HUES6 (cell line): Measurements from ENCODE around the gene LIX1.

Experiments used
- H3K27ac ChIP-seq: 2 replicates; pipeline ENCODE4 v1.7.0; 2013; ENCODE audit warnings: low read depth, mild to moderate bottlenecking, low read length, inconsistent platforms
- H3K27me3 ChIP-seq: 2 replicates; pipeline ENCODE4 v1.6.1; 2013; ENCODE audit warnings: low read length; ENCODE audit not compliant: control insufficient read depth, insufficient read depth
- H3K36me3 ChIP-seq: 2 replicates; pipeline ENCODE4 v1.6.1; 2013; ENCODE audit warnings: low read length; ENCODE audit not compliant: control insufficient read depth, insufficient read depth
- H3K4me1 ChIP-seq: 2 replicates; pipeline ENCODE4 v1.6.1; 2013; ENCODE audit warnings: low read length; ENCODE audit not compliant: control insufficient read depth, insufficient read depth
- H3K4me3 ChIP-seq: 2 replicates; pipeline ENCODE4 v1.5.1; 2013; ENCODE audit warnings: low read depth, low read length
- H3K9ac ChIP-seq: one replicate; pipeline ENCODE4 v1.6.1; 2013; ENCODE audit warnings: mild to moderate bottlenecking, low read length
- H3K9me3 ChIP-seq: 2 replicates; pipeline ENCODE4 v1.6.1; 2013; ENCODE audit warnings: low read depth, low read length; ENCODE audit not compliant: control insufficient read depth, insufficient read depth

The LIX1 gene

GRCh38 chr5:97167435-97167834 lies 25.0 kb upstream of the LIX1 start:
- H3K4me1 ChIP-seq: no peaks in the 10 kb centered on the region
- no peak overlapping the region for H3K27ac ChIP-seq
- no peaks in the 10 kb centered on the region for H3K9me3 ChIP-seq
- no peaks in the 10 kb centered on the region for H3K27me3 ChIP-seq
- H3K4me3 ChIP-seq: no peak overlapping the region
- H3K36me3 ChIP-seq: peaks cover 94% of the 10 kb centered on the region
- H3K9ac ChIP-seq: no peak overlapping the region

GRCh38 chr5:97165726-97166125 lies 23.3 kb upstream of the LIX1 start:
- Histone ChIP-seq H3K4me1 (no peaks in the 10 kb centered on the region), H3K27me3 (no peaks in the 10 kb centered on the region), H3K4me3 (no peak overlapping the region), H3K9me3 (no peaks in the 10 kb centered on the region), H3K36me3 (peaks cover 84% of the 10 kb centered on the region), H3K27ac (no peak overlapping the region), H3K9ac (no peak overlapping the region)

DNA sequence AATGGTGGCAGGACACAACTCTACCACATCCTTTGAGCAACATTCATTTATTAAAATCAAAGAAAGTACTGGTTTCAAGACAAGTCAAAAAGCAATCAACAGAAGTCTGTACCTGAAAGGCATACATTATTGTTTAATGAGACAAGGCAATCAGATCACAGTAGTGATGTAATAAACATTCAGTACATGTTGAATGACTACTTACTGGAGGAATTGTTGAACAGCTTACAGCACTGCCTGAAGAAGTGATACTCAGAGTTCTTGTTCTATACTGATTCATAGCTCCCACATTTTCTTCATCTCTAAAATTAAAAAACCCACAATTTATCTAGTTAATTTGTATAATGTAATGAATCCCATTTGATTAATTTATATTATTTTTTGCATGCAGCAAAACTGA lies 22.4 kb upstream of the LIX1 start:
- H3K36me3 ChIP-seq: peaks cover 78% of the 10 kb centered on the region
- no peaks in the 10 kb centered on the region for H3K4me1 ChIP-seq
- no peaks in the 10 kb centered on the region for H3K9me3 ChIP-seq
- H3K4me3 ChIP-seq: no peak overlapping the region
- H3K9ac ChIP-seq: no peak overlapping the region
- no peak overlapping the region for H3K27ac ChIP-seq
- H3K27me3 ChIP-seq: no peaks in the 10 kb centered on the region

DNA sequence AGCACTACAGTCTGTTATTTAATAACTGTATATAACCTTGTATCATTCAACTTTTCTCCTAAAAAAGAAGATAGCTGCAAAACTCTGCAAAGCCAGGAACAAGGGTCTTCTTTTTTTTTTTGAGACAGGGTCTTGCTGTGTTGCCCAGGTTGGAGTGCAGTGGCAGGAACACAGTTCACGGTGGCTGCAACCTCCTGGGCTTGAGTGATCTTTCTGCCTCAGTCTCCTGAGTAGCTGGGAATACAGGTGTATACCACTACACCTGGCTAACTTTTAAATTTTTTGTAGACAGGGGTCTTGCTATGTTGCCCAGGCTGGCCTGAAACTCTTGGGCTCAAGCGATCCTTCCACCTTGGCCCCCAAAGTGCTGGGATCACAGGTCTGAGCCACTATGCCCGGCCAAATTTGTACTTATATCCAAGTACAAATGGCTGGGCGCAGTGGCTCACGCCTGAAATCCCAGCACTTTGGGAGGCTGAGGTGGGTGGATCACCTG lies 21.4 kb upstream of the LIX1 start:
- H3K36me3 ChIP-seq: peaks cover 75% of the 10 kb centered on the region
- no peak overlapping the region for H3K4me3 ChIP-seq
- no peak overlapping the region for H3K9ac ChIP-seq
- no peaks in the 10 kb centered on the region for H3K9me3 ChIP-seq
- no peaks in the 10 kb centered on the region for H3K27me3 ChIP-seq
- H3K27ac ChIP-seq: no peak overlapping the region
- H3K4me1 ChIP-seq: no peaks in the 10 kb centered on the region

DNA sequence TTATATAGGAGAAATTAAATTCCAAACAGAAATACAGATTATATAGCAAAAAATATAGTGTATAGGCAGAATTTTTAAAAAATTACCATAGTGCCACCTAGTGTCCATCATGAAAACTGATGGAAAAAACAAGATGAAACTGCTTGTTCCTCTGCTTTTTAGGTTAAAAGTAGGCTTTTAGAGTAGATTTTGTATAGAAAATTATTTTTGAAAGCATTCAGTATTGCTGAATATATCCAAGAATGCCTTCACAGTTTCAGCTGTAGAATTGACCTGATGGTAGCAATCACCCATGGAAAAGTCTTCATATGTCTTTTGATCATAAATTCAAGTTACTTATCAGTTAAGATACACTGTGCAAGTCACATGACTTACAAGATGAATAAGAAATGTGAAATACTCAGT lies 21.0 kb upstream of the LIX1 start:
- Histone ChIP-seq H3K4me1 (no peaks in the 10 kb centered on the region), H3K4me3 (no peak overlapping the region), H3K27me3 (no peaks in the 10 kb centered on the region), H3K27ac (no peak overlapping the region), H3K9ac (no peak overlapping the region), H3K9me3 (peaks cover 1% of the 10 kb centered on the region; the same call in 1 of the 2 replicates), H3K36me3 (peaks cover 70% of the 10 kb centered on the region)

DNA sequence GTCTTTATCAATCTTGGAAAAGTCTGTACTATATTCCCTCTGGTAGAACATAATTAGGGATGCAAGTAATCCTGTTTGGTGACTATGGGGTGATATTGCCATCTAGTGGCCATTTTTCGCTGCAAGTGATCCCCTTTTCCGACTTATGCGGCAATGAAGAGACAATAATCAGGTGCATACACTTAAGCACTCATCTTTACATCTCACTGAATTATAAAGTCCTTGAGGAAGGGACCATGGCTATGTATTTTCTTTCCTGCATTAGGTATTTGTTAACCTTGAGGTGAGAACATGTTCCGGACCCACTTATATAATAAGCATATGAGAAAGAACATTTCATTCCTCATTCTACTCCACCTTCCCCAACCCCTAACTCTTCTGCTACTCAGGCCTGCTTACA lies 19.6 kb upstream of the LIX1 start:
- H3K9ac ChIP-seq: no peak overlapping the region
- peaks cover 7% of the 10 kb centered on the region; the same call in 1 of the 2 replicates for H3K9me3 ChIP-seq
- H3K27ac ChIP-seq: no peak overlapping the region
- peaks cover 57% of the 10 kb centered on the region for H3K36me3 ChIP-seq
- H3K27me3 ChIP-seq: no peaks in the 10 kb centered on the region
- no peaks in the 10 kb centered on the region for H3K4me1 ChIP-seq
- no peak overlapping the region for H3K4me3 ChIP-seq

- Histone ChIP-seq H3K27ac (no peak overlapping the region), H3K36me3 (peaks cover 20% of the 10 kb centered on the region), H3K4me1 (no peaks in the 10 kb centered on the region), H3K4me3 (no peak overlapping the region), H3K27me3 (no peaks in the 10 kb centered on the region), H3K9ac (no peak overlapping the region), H3K9me3 (peaks cover 7% of the 10 kb centered on the region; the same call in 1 of the 2 replicates)
These were observed 15.3 kb upstream of the LIX1 start for GRCh38 chr5:97157689-97158088.

DNA sequence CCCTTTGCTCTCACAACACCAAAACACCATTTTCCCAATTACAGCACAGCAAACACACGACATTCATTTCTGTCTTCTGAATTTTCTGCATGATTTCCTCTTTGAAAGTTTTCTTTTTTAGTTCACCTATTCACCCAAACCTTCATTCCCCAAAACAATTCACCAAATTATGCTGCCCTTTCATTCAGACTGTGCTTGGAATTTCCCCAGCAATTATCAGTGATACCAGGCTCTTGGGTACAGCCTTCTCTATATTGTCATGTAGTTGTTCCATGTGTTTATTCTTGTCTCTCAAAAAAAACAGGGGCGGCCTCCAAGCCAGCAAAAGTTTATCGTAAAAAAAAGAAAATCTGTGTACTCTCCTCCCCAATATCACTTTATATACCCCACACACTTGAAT lies 9.0 kb upstream of the LIX1 start:
- Histone ChIP-seq H3K9me3 (no peaks in the 10 kb centered on the region), H3K4me1 (no peaks in the 10 kb centered on the region), H3K4me3 (no peak overlapping the region), H3K9ac (no peak overlapping the region), H3K27me3 (no peaks in the 10 kb centered on the region), H3K36me3 (no peaks in the 10 kb centered on the region), H3K27ac (no peak overlapping the region)

GRCh38 chr5:97150401-97150800 lies 8.0 kb upstream of the LIX1 start:
- Histone ChIP-seq H3K4me3 (no peak overlapping the region), H3K4me1 (no peaks in the 10 kb centered on the region), H3K36me3 (no peaks in the 10 kb centered on the region), H3K27me3 (no peaks in the 10 kb centered on the region), H3K9ac (no peak overlapping the region), H3K9me3 (no peaks in the 10 kb centered on the region), H3K27ac (no peak overlapping the region)

GRCh38 chr5:97149709-97150108 lies 7.3 kb upstream of the LIX1 start:
- Histone ChIP-seq H3K36me3 (no peaks in the 10 kb centered on the region), H3K9me3 (no peaks in the 10 kb centered on the region), H3K27me3 (no peaks in the 10 kb centered on the region), H3K9ac (no peak overlapping the region), H3K27ac (no peak overlapping the region), H3K4me1 (no peaks in the 10 kb centered on the region), H3K4me3 (no peak overlapping the region)

DNA sequence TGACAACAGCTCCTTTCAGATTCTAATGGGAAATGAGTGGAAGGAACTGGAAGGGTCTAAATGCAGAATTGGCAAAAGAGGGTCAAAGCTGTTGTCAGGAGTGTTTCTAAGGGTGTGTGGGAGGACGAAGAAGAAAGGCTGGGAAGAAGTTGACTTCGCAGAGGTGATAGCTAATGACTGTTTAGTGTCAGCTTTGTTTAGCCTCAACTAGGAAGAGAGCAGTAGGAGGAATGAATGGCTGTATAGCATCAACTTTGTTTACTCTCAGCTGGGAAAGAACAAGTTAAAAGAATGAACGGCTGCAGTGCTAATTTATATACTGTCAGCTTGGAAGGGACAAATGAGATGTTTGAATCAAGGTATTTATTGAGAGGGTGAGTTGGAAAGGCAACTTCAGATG lies 5.9 kb upstream of the LIX1 start:
- Histone ChIP-seq H3K27ac (no peak overlapping the region), H3K4me1 (no peaks in the 10 kb centered on the region), H3K4me3 (no peak overlapping the region), H3K36me3 (no peaks in the 10 kb centered on the region), H3K27me3 (no peaks in the 10 kb centered on the region), H3K9ac (no peak overlapping the region), H3K9me3 (no peaks in the 10 kb centered on the region)

DNA sequence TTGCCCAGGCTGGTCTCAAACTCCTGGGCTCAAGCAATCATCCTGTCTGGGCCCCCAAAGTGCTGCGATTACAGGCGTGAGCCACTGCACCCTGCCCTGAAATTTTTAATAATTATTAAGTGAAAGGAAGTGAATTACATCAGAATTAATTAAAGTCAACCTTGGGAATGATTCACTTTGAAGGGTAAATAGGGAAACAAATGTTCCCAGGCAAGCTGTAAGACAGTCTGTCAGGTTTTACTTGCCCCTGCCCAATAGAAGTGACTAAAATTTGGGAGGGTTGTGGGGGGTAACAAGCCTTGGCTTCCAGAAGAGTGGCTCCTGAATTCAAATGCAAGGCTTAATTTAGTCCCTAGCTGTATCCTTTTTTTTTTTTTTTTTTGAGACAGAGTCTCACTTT lies 1.3 kb upstream of the LIX1 start:
- peaks cover 19% of the 10 kb centered on the region; the same call in 1 of the 2 replicates for H3K4me1 ChIP-seq
- no peak overlapping the region for H3K27ac ChIP-seq
- no peaks in the 10 kb centered on the region for H3K36me3 ChIP-seq
- no peaks in the 10 kb centered on the region for H3K9me3 ChIP-seq
- H3K4me3 ChIP-seq: no peak overlapping the region
- H3K27me3 ChIP-seq: no peaks in the 10 kb centered on the region
- no peak overlapping the region for H3K9ac ChIP-seq
